GM21576 (cell line): ENCODE measurements around the gene PXDN.

ENCODE experiments used
- ATAC-seq: cut with Tn5 transposase; IDR thresholded peaks from one replicate; pipeline ENCODE4 v1.9.1; 2021; ENCODE audit warnings: mild to moderate bottlenecking, moderate library complexity; ENCODE audit not compliant: unreplicated experiment

The PXDN gene

GRCh38 chr2:1672738-1673137 is 71.6 kb downstream of the PXDN start:
- ATAC-seq: no peak

GRCh38 chr2:1671916-1672315 is 72.4 kb downstream of the PXDN start:
- ATAC-seq: no peak

- ATAC-seq: no peak
Observed at GRCh38 chr2:1670636-1671035, 73.7 kb downstream of the PXDN start.

- ATAC-seq: no peak
Observed at GRCh38 chr2:1665761-1666505, 78.4 kb downstream of the PXDN start.

- no peak for ATAC-seq
Observed at GRCh38 chr2:1664698-1665097, 79.6 kb downstream of the PXDN start.

- no peak for ATAC-seq
Observed at GRCh38 chr2:1664076-1664605, 80.2 kb downstream of the PXDN start.

GRCh38 chr2:1663621-1664020 is 80.7 kb downstream of the PXDN start:
- ATAC-seq: no peak

- no peak for ATAC-seq
Observed at GRCh38 chr2:1662606-1663180, 81.6 kb downstream of the PXDN start.

GRCh38 chr2:1661891-1662605 is 82.3 kb downstream of the PXDN start:
- ATAC-seq: no peak

- no peak for ATAC-seq
Observed at GRCh38 chr2:1660656-1661640, 83.4 kb downstream of the PXDN start.

- ATAC-seq: no peak
Observed at GRCh38 chr2:1659951-1660565, 84.3 kb downstream of the PXDN start.

- ATAC-seq: no peak
Observed at GRCh38 chr2:1658394-1659151, 85.7 kb downstream of the PXDN start.

GRCh38 chr2:1656961-1657841 is 87.1 kb downstream of the PXDN start:
- no peak for ATAC-seq

GRCh38 chr2:1656326-1656960 is 87.9 kb downstream of the PXDN start:
- ATAC-seq: no peak

GRCh38 chr2:1655461-1655860 is 88.9 kb downstream of the PXDN start:
- ATAC-seq: no peak

GRCh38 chr2:1654696-1655374 is 89.5 kb downstream of the PXDN start:
- ATAC-seq: no peak

GRCh38 chr2:1653956-1654695 is 90.2 kb downstream of the PXDN start:
- ATAC-seq: no peak
